GM12878 (cell line): Measurements from ENCODE around the gene LOXL4.

ENCODE experiments used
- ETV6 ChIP-seq, 2 experiments: fragments of 450-650 bp in 1 of 2; IDR thresholded peaks in 1 of 2; conservative IDR thresholded peaks in 1 of 2; 2 replicates each; pipeline ENCODE4 v1.6.1; 2014; ENCODE audit warnings: antibody characterized with exemption in 1 of 2, borderline replicate concordance in 1 of 2, low read depth in 1 of 2, mild to moderate bottlenecking in 1 of 2, moderate library complexity in 1 of 2
- EZH2 ChIP-seq: IDR thresholded peaks from 2 replicates; pipeline ENCODE4 v1.6.1; 2012; ENCODE audit warnings: low read depth, mild to moderate bottlenecking, control low read depth, inconsistent platforms, low read length, borderline replicate concordance; ENCODE audit not compliant: control insufficient read depth
- MYC ChIP-seq: IDR thresholded peaks from 2 replicates; pipeline ENCODE4 v1.6.1; 2011; ENCODE audit warnings: mild to moderate bottlenecking, low read length, moderate library complexity, inconsistent platforms; ENCODE audit not compliant: insufficient read depth, insufficient replicate concordance, insufficient read length, severe bottlenecking
- PML ChIP-seq: IDR thresholded peaks from 2 replicates; pipeline ENCODE4 v1.6.1; 2012; ENCODE audit warnings: low read length, inconsistent platforms
- POLR2A ChIP-seq: IDR thresholded peaks from 2 replicates; pipeline ENCODE4 v1.6.1; 2011; ENCODE audit warnings: low read depth, mild to moderate bottlenecking, low read length
- SIN3A ChIP-seq: IDR thresholded peaks from 2 replicates; pipeline ENCODE4 v1.6.1; 2012; ENCODE audit warnings: low read depth, low read length, improper control_type of control experiment
- YY1 ChIP-seq: IDR thresholded peaks from 2 replicates; pipeline ENCODE4 v1.6.1; 2011; ENCODE audit warnings: low read depth, mild to moderate bottlenecking, low read length
- TF ChIP-seq, protein P1 (sequence below): IDR thresholded peaks from 2 replicates; pipeline ENCODE4 v1.6.1; 2012; ENCODE audit warnings: mild to moderate bottlenecking, low read depth, low read length
- TF ChIP-seq, protein P2 (sequence below): IDR thresholded peaks from 2 replicates; pipeline ENCODE4 v1.6.1; 2011; ENCODE audit warnings: low read depth, mild to moderate bottlenecking, low read length, moderate library complexity, borderline replicate concordance; ENCODE audit errors: extremely low read depth

- TF ChIP-seq, protein P1, sequence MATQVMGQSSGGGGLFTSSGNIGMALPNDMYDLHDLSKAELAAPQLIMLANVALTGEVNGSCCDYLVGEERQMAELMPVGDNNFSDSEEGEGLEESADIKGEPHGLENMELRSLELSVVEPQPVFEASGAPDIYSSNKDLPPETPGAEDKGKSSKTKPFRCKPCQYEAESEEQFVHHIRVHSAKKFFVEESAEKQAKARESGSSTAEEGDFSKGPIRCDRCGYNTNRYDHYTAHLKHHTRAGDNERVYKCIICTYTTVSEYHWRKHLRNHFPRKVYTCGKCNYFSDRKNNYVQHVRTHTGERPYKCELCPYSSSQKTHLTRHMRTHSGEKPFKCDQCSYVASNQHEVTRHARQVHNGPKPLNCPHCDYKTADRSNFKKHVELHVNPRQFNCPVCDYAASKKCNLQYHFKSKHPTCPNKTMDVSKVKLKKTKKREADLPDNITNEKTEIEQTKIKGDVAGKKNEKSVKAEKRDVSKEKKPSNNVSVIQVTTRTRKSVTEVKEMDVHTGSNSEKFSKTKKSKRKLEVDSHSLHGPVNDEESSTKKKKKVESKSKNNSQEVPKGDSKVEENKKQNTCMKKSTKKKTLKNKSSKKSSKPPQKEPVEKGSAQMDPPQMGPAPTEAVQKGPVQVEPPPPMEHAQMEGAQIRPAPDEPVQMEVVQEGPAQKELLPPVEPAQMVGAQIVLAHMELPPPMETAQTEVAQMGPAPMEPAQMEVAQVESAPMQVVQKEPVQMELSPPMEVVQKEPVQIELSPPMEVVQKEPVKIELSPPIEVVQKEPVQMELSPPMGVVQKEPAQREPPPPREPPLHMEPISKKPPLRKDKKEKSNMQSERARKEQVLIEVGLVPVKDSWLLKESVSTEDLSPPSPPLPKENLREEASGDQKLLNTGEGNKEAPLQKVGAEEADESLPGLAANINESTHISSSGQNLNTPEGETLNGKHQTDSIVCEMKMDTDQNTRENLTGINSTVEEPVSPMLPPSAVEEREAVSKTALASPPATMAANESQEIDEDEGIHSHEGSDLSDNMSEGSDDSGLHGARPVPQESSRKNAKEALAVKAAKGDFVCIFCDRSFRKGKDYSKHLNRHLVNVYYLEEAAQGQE: no peak
- no peak for TF ChIP-seq SIN3A
- TF ChIP-seq PML: no peak
- no peak for TF ChIP-seq YY1
- TF ChIP-seq, protein P2, sequence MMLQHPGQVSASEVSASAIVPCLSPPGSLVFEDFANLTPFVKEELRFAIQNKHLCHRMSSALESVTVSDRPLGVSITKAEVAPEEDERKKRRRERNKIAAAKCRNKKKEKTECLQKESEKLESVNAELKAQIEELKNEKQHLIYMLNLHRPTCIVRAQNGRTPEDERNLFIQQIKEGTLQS: no peak
- no peak for TF ChIP-seq POLR2A
- TF ChIP-seq EZH2: no peak
- no peak for TF ChIP-seq ETV6 (conservative IDR thresholded peaks at IDR 0.05 in 1 of 2, IDR thresholded peaks at IDR 0.05 in 1 of 2; ENCODE audit: borderline replicate concordance in 1 of 2, low read depth in 1 of 2)
- no peak for TF ChIP-seq MYC
Observed at GRCh38 chr10:98300526-98301229, 32.7 kb upstream of the LOXL4 start.
